Endothelial cell of hepatic sinusoid (primary cell): Measurements from ENCODE around the gene ATP10D.
"Not testable (repeated sequence)": the region's sequence is repeated elsewhere in the genome, so short reads cannot be mapped to it uniquely, and the experiment has no call there.

Experiments
- in situ Hi-C: cut with HindIII; loops from 2 replicates; pipeline ENCODE4 v1.10.0; 2017; ENCODE audit warnings: low sequenced_read_pairs

ATP10D gene

GRCh38 chr4:47533689-47534347 lies 48.7 kb downstream of the ATP10D start:
- in situ Hi-C loops: no loop called here

GRCh38 chr4:47534772-47535171 lies 49.7 kb downstream of the ATP10D start:
- in situ Hi-C loops: no loop called here

- in situ Hi-C loops: no loop called here
Observed at GRCh38 chr4:47535567-47536147, 50.6 kb downstream of the ATP10D start.

- in situ Hi-C loops: no loop called here
Observed at GRCh38 chr4:47536966-47537365, 51.9 kb downstream of the ATP10D start.

GRCh38 chr4:47538111-47538824 lies 53.2 kb downstream of the ATP10D start:
- in situ Hi-C loops: no loop called here

GRCh38 chr4:47538825-47539154 lies 53.7 kb downstream of the ATP10D start:
- in situ Hi-C loops: no loop called here

GRCh38 chr4:47542640-47543039 lies 57.6 kb downstream of the ATP10D start:
- in situ Hi-C loops: not testable (repeated sequence)

- in situ Hi-C loops: no loop called here
Observed at GRCh38 chr4:47543331-47543730, 58.3 kb downstream of the ATP10D start.

- in situ Hi-C loops: not testable (repeated sequence)
Observed at GRCh38 chr4:47550357-47550756, 65.3 kb downstream of the ATP10D start.

GRCh38 chr4:47550899-47551548 lies 65.9 kb downstream of the ATP10D start:
- in situ Hi-C loops: no loop called here

- in situ Hi-C loops: no loop called here
Observed at GRCh38 chr4:47551682-47552081, 66.6 kb downstream of the ATP10D start.

- in situ Hi-C loops: no loop called here
Observed at GRCh38 chr4:47553329-47554125, 68.5 kb downstream of the ATP10D start.

GRCh38 chr4:47555920-47556319 lies 70.8 kb downstream of the ATP10D start:
- in situ Hi-C loops: not testable (repeated sequence)

GRCh38 chr4:47557255-47557654 lies 72.2 kb downstream of the ATP10D start:
- in situ Hi-C loops: no loop called here

- in situ Hi-C loops: no loop called here
Observed at GRCh38 chr4:47560682-47561081, 75.6 kb downstream of the ATP10D start.

- in situ Hi-C loops: no loop called here
Observed at GRCh38 chr4:47561331-47561730, 76.3 kb downstream of the ATP10D start.

- in situ Hi-C loops: no loop called here
Observed at GRCh38 chr4:47562297-47562696, 77.2 kb downstream of the ATP10D start.

- in situ Hi-C loops: no loop called here
Observed at GRCh38 chr4:47566566-47566965, 81.5 kb downstream of the ATP10D start.

GRCh38 chr4:47566969-47567368 lies 81.9 kb downstream of the ATP10D start:
- in situ Hi-C loops: no loop called here

- in situ Hi-C loops: no loop called here
Observed at GRCh38 chr4:47567511-47567910, 82.4 kb downstream of the ATP10D start.

GRCh38 chr4:47570816-47571215 lies 85.7 kb downstream of the ATP10D start:
- in situ Hi-C loops: no loop called here
